HG02938 (cell line): ENCODE data around the gene CNGA1.

Source experiments
- ATAC-seq: cut with Tn5 transposase; IDR thresholded peaks from one replicate; pipeline ENCODE4 v1.9.1; 2021; ENCODE audit warnings: mild to moderate bottlenecking, moderate library complexity; ENCODE audit not compliant: unreplicated experiment

The CNGA1 gene

DNA sequence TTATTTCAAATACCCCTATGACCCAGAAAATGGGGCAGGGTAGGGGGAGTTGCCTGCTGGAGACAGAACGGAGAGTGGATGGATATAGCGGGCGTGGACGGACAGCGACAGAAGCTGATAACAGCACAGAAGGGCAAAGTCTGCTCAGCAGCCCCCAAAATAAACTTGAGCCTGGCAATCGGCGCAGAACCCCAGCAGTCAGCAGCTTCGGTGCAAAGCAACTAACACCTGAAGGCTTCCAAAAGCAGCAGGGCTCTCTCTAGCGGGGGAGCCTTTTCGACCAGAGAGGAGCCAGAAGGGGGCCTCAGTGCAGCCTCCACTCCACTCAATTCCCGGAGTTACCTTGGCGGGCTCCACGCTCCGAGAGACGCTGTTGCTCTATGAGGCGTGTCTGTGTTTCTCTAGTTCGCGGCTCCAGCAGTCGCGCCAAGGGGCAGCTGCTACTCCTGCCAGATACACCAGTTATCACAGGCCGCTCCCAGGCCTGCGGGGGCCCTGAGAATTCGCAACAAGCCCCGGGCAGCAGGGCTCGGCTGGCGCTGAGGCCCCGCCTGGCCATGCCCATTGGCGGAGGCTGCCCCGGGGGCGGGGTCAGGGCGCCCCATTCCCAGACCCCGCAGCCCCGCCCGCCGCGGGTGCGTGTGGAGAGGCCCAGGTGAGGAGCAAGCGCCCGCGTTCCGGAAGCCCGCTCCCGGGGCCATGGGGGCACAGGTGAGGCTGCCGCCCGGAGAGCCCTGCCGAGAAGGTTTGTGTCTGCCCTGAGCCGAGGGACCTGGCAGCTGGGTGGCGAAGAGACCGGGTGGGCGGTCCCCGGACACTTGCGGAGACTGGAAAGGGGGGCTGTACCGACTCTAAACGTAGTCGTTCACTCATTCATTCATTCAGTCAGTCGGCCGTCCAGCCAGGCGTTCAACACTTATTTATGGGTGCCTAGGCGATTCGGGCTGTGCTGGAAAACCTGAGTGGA is at the start of gene CNGA1, which contains the start of gene NIPAL1:
Gene CNGA1 (minus strand): TSS at position 541 of the 967 bp plus-strand sequence. CDS start 63,992 bp downstream, outside the sequence.
Gene NIPAL1 (plus strand): TSS at position 632 of the 967 bp plus-strand sequence. CDS start 68 bp downstream, at position 700.
- peak; percentile 65 for ATAC-seq

DNA sequence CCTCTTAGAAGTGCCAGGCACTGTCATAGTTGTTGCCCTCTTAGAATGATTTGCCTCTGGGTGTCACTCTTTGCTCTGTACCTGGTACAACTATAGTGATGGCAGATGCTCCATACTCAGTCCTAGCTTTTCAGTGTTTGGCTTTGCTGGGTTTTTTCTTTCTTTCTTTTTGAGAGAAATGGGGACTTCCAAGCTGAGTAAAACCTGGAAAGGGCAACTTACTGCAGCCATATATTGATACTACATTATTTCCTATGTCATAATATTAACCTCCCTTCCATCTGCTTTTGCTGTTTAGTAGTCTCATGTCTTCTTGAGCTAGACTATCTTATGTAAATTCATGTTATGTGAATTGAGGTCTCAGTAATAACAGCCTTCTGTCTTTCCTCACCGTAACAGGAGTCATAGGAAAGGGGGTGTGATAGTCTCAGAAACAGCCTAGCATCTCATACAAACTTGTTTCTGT is 49.1 kb upstream of the CNGA1 start:
- peak; percentile 61 for ATAC-seq

DNA sequence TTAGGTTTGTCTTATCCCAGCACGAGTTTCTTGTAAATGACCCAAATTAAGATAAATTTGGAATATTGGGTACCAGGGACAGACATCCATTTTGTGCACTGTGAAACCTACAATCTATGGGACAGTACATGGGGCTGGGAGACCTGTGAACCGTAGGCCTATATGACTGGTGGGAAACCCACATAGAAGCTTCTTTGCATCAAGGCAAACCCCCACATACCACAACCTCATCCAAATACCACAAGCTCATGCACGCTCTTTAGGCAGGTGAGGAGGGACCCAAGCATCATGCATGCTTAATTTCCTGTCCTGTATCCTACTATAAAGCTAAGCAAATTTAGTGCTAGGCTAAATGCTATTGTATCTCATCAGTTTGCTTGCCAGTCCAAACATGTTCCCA is 47.9 kb upstream of the CNGA1 start:
- no peak for ATAC-seq

DNA sequence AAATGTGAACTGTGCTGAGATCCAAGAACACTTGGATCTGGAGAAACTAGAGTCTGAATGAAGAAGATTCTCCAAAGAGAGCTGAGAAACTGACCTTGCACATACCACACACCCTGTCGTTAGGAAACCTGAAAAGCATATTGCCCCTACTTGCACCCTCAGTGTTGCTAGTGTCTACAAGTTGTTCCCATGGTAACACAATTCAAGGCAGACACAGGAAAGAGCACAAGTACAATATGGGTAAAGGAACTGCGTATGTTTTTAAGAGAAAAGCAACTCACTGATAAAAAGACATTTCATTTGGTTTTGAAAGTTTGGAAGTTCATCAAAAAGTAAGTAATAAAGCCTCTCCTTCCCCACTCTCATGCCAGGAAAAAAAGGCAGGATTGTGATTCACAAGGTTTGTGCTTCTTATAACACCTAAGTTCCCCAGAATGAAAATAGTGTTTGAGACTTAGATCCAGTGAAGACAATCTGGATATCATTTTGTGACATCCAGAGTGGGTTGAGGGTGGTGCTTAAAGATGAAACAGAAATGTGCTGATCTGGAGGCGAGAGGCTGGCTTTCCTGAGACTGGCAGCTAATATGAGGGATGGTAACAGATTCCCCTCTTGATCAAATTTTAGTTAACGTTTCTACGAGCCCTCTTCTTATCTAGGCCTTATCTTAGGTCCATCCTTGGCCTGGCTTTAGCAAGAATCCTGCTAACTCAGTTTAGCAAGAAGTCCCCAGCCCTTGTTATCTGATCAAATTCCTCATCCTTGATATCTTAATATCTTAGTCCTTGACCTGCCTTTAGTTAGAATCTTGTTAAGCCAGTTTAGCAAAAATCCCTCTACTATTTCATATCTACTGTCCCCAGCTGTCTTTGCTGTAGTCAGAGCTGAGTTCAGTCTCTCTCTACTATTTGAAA is 42.4 kb upstream of the CNGA1 start:
- ATAC-seq = no peak

DNA sequence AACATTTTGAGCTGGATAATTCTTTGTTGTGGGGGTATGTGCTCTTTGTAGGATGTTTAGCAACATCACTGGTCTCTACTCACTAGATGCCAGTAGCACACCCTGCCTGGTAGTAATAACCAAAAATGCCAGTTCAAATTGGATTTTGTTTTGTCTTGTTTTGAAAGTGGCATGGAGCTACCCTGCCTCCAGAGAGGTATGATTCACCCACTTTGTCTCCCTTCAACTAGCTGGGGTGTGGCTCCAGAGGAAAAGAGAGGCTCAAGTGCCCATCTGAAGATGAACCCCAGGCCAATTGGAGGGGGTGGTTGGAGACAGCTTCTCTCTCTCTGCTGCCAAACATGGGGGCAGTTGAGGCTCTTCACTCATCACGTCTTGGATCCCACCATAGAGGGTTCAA is 34.6 kb upstream of the CNGA1 start:
- no peak for ATAC-seq

DNA sequence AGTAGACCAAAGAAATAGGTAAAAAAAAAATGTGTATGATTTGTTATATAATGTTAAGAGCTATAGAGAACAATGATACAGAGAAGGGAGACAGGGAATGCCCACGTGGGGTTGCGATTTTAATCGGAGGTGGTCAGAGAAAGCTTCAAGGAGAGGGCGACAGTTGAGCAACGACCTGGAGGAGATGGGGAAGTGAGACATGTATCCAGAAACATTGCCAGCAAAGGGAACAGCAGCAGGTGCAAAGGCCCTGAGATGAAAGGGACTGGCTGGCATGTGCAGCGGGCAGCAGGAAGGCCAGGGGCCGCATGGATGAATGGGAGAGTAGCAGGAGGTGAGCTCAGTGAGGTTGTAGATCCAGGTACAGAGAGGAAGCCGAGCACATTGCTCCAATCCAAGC is 33.0 kb upstream of the CNGA1 start:
- ATAC-seq = no peak

DNA sequence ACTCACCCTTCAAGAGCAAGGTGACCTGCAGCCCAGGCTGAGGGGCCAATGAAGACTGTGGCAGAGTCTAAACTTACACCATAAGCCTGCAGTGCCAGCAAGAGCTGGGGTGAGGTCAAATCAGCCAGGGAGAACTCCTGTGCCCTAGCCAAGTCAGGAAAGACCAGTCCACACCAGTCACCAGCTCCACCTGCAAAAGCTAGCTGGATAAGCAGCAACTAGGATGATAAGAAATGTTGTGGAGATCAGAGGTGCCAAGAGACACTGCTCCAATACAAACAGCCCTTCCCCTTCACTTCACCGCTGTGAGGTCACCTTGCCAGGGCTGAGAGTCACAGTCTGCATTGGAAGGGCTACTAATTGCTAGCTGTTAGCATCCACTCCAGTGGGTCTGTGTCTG is 31.4 kb upstream of the CNGA1 start:
- ATAC-seq = peak; percentile 11

DNA sequence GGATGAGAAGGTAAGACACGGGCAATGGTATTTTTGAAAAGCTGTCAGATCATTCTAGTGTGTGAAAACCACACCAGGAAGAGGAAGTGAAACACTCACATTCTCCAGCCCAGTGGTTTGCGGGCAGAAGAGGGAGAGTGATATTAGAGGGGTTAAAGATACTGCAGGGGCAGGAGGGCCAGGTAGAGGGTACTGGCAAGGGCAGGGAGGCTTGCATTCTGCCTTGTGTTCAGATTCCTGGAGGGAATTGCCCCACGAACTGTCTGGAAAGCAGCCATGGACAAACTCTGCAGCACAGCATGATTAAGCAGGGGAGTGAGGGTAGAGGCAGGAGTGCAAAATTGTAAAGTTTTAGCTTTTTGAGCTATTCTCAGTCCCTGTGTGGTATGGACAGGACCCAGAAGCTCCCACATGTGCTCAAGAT is 31.0 kb upstream of the CNGA1 start:
- peak; percentile 99 for ATAC-seq

DNA sequence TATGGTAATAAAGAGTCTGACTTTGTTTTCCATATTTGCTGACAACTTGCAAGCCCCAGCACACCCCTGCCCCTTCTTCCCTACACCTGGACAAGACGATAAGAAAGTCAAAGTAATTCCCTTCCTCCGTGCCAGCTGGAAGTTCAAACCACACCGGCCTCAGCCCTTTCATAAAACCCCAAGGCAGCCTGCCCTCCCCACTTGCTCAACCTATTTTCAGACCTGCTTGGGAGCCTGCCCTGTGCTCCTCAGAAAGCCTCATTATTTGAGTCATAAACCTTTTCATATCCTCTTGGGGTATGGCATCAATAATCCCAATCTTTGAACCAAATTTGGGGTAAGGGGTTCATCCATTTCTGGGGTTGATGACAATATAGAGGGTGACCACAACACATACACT is 29.6 kb upstream of the CNGA1 start:
- no peak for ATAC-seq

DNA sequence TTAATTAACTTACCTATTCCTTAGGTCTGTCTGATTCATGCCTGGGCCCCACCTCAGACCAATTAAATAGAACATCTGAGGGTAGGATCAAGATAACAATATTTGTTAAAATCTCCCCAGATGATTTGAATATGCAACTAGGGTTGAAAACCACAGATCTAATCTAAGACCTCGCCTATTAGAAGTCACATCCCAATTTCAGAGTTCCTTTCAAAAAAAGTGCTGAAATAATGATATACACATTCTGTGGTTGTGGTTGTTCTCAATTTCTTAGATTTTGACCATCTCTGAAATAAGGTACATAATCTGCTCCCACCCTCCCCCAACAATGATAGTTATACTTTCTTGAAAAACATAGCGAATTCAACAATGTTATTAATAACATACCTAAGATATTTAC is 27.8 kb upstream of the CNGA1 start:
- ATAC-seq = no peak

DNA sequence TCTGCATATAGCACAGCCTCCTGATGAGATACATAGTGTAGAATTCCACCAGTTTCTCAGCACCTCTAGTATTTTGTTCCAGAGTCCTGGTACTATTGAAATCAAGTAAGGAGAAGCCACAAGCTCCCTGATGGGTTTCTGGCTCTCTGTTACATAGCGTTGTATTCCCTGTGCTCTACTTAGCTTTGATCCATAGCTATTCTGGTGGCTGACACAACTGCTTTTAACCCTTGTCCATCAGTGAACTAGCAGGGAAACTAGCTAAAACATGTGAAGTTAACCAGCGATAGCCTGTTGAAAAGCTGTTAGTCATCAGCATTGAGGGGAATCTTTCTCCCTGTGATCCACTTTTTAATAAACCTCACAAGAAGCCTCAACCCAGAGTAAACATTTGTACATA is 27.0 kb upstream of the CNGA1 start:
- no peak for ATAC-seq

DNA sequence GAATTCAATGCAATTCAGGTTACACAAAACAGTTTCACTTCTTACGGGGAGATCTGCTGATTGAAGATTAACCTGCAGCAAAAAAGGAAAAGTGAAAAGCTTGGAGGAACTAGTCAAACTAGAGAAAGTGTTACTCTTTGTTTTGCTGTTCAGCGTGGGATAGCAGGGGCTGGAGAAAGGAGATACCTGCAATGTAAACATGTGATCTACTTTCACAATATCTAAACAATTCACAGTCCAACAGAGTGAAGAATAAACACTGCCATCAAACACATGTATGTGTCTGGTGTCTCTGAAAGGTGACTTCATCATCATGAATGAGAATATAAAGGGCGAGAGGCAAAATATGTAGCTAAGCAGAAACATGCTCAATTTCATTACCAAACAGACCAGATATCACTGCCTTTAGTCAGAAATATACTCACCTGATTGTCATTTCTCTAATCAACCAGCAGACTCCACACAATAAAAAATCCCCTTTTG is 26.5 kb upstream of the CNGA1 start:
- no peak for ATAC-seq

DNA sequence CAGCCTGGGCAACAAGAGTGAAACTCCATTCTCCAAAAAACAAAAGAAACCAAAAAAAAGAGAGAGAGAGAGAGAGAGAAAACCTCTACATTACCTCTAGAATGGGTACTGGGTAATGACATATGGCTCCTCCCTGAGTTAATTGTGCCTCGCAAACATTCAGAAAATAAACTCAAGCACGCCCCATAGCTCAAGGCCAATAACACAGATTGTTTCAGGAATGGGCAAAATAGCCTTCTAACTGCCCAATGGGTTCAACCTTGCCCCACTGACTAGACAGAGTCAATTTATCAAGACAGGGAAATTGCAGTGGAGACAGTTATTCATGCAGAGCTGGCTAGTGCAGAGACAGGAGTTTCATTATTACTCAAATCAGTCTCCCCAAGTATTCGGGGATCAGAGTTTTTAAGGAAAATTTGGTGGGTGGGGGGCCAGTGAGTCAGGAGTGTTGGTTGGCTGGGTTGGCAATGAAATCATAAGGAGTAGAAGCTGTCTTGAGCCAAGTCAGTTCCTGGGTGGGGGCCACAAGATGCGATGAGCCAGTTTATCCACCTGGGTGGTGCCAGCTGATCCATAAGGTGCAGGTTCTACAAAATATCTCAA is 25.2 kb upstream of the CNGA1 start:
- ATAC-seq = no peak

DNA sequence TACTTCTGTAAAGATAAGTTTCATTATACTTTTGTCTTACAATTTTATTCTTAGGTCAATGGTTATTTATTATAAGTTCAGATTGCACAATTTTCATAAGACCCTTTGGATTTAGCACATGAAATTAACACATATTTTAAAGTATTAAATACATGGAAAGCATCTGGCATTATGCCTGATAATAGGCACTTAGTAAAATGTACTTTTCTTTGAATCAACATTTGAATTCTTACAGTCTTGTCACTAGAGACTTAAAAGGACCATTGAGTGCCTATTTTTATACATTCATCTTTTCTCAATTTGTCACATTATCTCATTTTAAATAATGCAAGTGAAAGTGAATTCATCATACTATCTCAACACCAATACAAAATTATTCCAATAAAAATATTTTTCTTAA is 23.1 kb upstream of the CNGA1 start:
- no peak for ATAC-seq

DNA sequence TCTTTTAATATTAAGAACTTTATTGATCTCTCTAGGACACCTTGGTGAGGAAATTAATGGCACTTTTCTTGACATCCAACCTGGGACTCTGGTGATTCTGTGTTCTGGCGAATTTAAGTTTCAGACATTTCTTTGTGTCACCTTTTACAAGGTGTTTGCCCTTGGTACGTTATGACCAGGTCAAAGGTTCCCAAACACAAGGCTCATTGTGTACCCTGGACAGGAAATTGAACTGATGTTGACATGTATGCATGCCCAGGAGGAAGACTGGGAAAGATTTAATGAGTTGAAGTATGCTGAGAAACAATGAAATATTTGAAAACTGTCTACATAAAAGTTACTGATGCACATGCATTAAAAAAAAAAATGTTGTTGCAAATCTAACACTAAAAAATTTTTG is 22.2 kb upstream of the CNGA1 start:
- ATAC-seq = no peak

DNA sequence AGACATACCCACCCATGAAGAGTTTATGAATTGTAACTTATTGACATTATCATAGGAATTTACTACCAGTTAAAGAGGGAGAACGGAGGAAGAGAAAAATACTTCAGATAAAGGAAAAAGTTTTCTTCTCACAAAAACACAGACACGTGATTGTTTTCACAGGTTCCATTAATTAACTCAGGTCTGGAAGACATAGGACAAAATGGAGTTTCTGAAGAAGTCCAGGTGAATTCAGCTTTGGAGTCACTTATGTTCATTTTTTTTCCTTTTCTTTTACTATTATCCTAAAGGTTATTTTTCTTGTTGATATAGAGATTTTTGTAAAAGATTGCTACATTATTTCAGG is 20.6 kb upstream of the CNGA1 start:
- no peak for ATAC-seq

DNA sequence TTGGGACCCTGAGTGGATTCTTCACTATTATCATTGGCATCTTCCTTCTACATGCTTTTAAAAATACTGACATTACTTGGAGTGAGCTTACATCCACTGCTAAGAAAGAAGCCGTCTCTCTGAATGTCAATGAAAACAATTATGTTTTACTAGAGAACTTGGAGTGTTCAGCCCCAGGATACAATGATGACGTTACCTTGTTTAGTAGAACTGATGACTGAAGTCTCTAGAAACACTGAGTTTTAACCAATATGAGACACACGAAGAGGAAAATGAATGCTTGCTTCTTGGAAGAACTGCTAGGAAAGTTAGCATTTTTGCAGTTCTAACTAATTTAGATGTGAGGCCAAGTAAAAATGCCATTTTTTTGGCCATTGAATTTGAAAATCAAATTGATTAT is 19.5 kb upstream of the CNGA1 start:
- no peak for ATAC-seq

DNA sequence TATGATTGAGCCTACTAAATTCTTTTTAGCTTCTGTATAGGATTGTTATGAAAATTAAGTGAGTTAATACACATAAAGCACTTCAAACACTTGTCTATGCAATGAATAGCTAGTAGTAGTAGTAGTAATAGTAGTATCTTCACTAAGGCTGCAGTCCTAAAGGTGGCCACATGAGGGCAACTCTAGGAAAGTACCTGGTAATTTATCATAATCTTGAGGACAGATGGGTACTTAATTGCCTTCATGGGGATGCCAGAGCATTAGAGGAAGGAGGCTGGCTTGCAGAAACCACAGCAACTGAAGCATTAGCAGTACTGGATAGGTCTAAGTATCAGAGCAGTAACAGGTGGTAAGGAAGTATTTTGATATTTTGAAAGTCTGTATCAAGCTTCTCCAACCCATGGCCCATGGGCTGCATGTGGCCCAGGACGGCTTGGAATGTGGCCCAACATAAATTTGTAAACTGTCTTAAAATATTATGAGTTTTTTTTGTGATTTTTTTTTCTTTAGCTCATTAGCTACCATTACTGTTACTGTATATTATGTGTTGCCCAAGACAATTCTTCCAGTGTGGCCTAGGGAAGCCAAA is 17.4 kb upstream of the CNGA1 start:
- no peak for ATAC-seq

DNA sequence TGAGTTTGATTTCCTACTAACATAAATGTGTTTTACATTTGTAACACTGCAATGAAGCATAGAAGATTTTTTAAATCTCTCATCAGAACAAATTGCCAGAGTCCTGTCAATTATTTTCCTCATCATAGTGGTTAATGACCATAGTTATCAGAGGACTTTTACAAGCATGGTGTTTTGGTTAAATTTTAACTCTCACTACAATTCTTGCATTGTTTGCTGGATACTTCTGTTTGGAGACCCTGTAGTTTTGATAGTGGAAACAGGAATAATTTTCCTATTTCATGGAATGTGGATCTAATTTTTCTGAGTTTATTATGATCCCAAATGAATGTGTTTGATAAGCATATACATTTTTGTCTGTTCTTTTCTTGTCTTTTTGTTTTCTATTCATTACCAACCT is 16.9 kb upstream of the CNGA1 start:
- no peak for ATAC-seq

DNA sequence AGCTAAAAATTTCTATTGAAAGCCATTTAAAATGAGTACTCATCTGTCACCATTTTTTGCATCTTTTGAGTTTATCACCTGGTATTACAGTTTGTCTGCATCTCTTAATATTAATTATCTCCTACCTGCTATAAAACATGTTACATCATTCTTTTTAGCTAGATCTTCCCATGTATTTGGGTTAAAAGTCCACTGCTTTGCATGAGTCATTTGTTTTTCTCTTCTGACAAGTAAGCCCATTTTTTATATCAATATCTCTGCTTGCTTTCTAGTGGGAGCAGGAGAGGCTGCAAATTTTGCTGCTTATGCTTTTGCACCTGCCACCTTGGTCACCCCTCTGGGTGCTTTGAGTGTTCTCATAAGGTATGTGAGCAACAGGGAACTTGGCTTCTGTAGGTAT is 16.2 kb upstream of the CNGA1 start:
- no peak for ATAC-seq
